ENCODE data around the gene HSPA1B. TPM values are rescaled to one million over a fixed set of nuclear protein-coding genes. Genes with fewer than 3 reads are reported as not detected.

The HSPA1B gene
- polyA plus RNA-seq, 1 donor from 2014 or later, result 120 TPM

GRCh38 chr6:31860349-31860748, 32.8 kb downstream of the HSPA1B start:
- Histone ChIP-seq H3K79me2 (replicated peaks; ENCODE audit: insufficient read depth, low read length) (peaks cover 8% of the 10 kb centered on the region), H3K4me3 (ENCODE audit: low read length) (no peak overlapping the region), H2AFZ (ENCODE audit: low read depth, low read length) (no peak overlapping the region), H3K36me3 (ENCODE audit: insufficient read depth, low read length) (no peaks in the 10 kb centered on the region), H3K4me2 (ENCODE audit: low read length) (no peak overlapping the region), H3K27ac (ENCODE audit: low read length) (no peak overlapping the region), H3K9me3 (ENCODE audit: low read length) (no peaks in the 10 kb centered on the region), H3K9me2 (ENCODE audit: insufficient read depth, low read length) (no peaks in the 10 kb centered on the region), H3K27me3 (ENCODE audit: insufficient read depth, low read depth, low read length) (no peaks in the 10 kb centered on the region), H3F3A (ENCODE audit: insufficient read depth, low read length, poor library complexity, severe bottlenecking) (no peaks in the 10 kb centered on the region), H3K9ac (ENCODE audit: low read length) (no peak overlapping the region), H4K20me1 (ENCODE audit: insufficient read depth) (no peaks in the 10 kb centered on the region)
- no peak for TF ChIP-seq SMC3 (conservative IDR thresholded peaks at IDR 0.05; ENCODE audit: poor library complexity)
- no peak for TF ChIP-seq TAF1 (IDR thresholded peaks at IDR 0.05; ENCODE audit: low read depth)
- TF ChIP-seq RAD21 (conservative IDR thresholded peaks at IDR 0.05), result no peak
- TF ChIP-seq EP300 (conservative IDR thresholded peaks at IDR 0.05; ENCODE audit: poor library complexity, severe bottlenecking), result no peak
- no peak for TF ChIP-seq MXI1 (conservative IDR thresholded peaks at IDR 0.05; ENCODE audit: poor library complexity, severe bottlenecking)
- TF ChIP-seq EZH2 (IDR thresholded peaks at IDR 0.05; ENCODE audit: borderline replicate concordance, insufficient read depth, low read length, poor library complexity, severe bottlenecking), result no peak

- H3K9me2 ChIP-seq (ENCODE audit: insufficient read depth, low read length), result no peaks in the 10 kb centered on the region
- H3K4me3 ChIP-seq (ENCODE audit: low read length), result peak overlapping the region; percentile 90
- no peaks in the 10 kb centered on the region for H3K9me3 ChIP-seq (ENCODE audit: low read length)
- no peak for TF ChIP-seq CTCF (IDR thresholded peaks at IDR 0.05; ENCODE audit: poor library complexity, severe bottlenecking)
- no peaks in the 10 kb centered on the region for H3F3A ChIP-seq (ENCODE audit: insufficient read depth, low read length, poor library complexity, severe bottlenecking)
- no peaks in the 10 kb centered on the region for H3K27me3 ChIP-seq (ENCODE audit: insufficient read depth, low read depth, low read length)
- no peak overlapping the region for H3K9ac ChIP-seq (ENCODE audit: low read length)
- no peaks in the 10 kb centered on the region for H4K20me1 ChIP-seq (ENCODE audit: insufficient read depth)
- no peak overlapping the region for H3K4me2 ChIP-seq (ENCODE audit: low read length)
- H3K27ac ChIP-seq (ENCODE audit: low read length), result no peak overlapping the region
- H3K36me3 ChIP-seq (ENCODE audit: insufficient read depth, low read length), result no peaks in the 10 kb centered on the region
- no peak overlapping the region for H2AFZ ChIP-seq (ENCODE audit: low read depth, low read length)
- peaks cover 8% of the 10 kb centered on the region for H3K79me2 ChIP-seq (replicated peaks; ENCODE audit: insufficient read depth, low read length)
Measured at GRCh38 chr6:31861150-31861549, 33.6 kb downstream of the HSPA1B start.

- peak overlapping the region; percentile 42 for H2AFZ ChIP-seq (ENCODE audit: low read depth, low read length)
- peaks cover 8% of the 10 kb centered on the region for H3K79me2 ChIP-seq (replicated peaks; ENCODE audit: insufficient read depth, low read length)
- no peaks in the 10 kb centered on the region for H3F3A ChIP-seq (ENCODE audit: insufficient read depth, low read length, poor library complexity, severe bottlenecking)
- H3K9me2 ChIP-seq (ENCODE audit: insufficient read depth, low read length), result no peaks in the 10 kb centered on the region
- H4K20me1 ChIP-seq (ENCODE audit: insufficient read depth), result no peaks in the 10 kb centered on the region
- H3K9ac ChIP-seq (ENCODE audit: low read length), result peak overlapping the region; percentile 92
- no peaks in the 10 kb centered on the region for H3K36me3 ChIP-seq (ENCODE audit: insufficient read depth, low read length)
- TF ChIP-seq POLR2AphosphoS5 (IDR thresholded peaks at IDR 0.05), result no peak
- TF ChIP-seq RAD21 (conservative IDR thresholded peaks at IDR 0.05), result no peak
- TF ChIP-seq TAF1 (IDR thresholded peaks at IDR 0.05; ENCODE audit: low read depth), result no peak
- no peak for TF ChIP-seq SMC3 (conservative IDR thresholded peaks at IDR 0.05; ENCODE audit: poor library complexity)
- no peak for TF ChIP-seq EP300 (conservative IDR thresholded peaks at IDR 0.05; ENCODE audit: poor library complexity, severe bottlenecking)
- TF ChIP-seq REST (IDR thresholded peaks at IDR 0.05; ENCODE audit: borderline replicate concordance), result no peak
- no peak for TF ChIP-seq CTCF (IDR thresholded peaks at IDR 0.05; ENCODE audit: poor library complexity, severe bottlenecking)
- TF ChIP-seq MXI1 (conservative IDR thresholded peaks at IDR 0.05; ENCODE audit: poor library complexity, severe bottlenecking), result no peak
- TF ChIP-seq EZH2 (IDR thresholded peaks at IDR 0.05; ENCODE audit: borderline replicate concordance, insufficient read depth, low read length, poor library complexity, severe bottlenecking), result no peak
- H3K4me3 ChIP-seq (ENCODE audit: low read length), result peak overlapping the region; percentile 90
- H3K27ac ChIP-seq (ENCODE audit: low read length), result peak overlapping the region; percentile 82
- H3K4me2 ChIP-seq (ENCODE audit: low read length), result peak overlapping the region; percentile 68
- no peaks in the 10 kb centered on the region for H3K9me3 ChIP-seq (ENCODE audit: low read length)
- no peaks in the 10 kb centered on the region for H3K27me3 ChIP-seq (ENCODE audit: insufficient read depth, low read depth, low read length)
Measured at GRCh38 chr6:31861919-31862343, 34.4 kb downstream of the HSPA1B start.

All from neural cell (in vitro differentiated cells).